Fibroblast of lung (primary cell): ENCODE results near the gene PIK3AP1. TPM values are rescaled to one million over a fixed set of nuclear protein-coding genes. Genes with fewer than 3 reads are reported as not detected.

Experiments used
- DNase-seq, 2 donors: peaks; one replicate each; pipeline versions ENCODE4 v3.0.0 to v3.0.0-alpha.2; 2010; ENCODE audit warnings: low read depth in 2 of 2
- H2AFZ ChIP-seq: 2 replicates; pipeline ENCODE4 v1.5.1; 2012; ENCODE audit warnings: low read length, control low read depth, inconsistent platforms
- H3K27ac ChIP-seq: 2 replicates; pipeline ENCODE4 v1.5.1; 2011; ENCODE audit warnings: low read length, control low read depth; ENCODE audit not compliant: insufficient read depth
- H3K27me3 ChIP-seq: 2 replicates; pipeline ENCODE4 v1.5.1; 2011; ENCODE audit warnings: mild to moderate bottlenecking, low read length; ENCODE audit not compliant: control insufficient read depth, insufficient read depth
- H3K36me3 ChIP-seq: 2 replicates; pipeline ENCODE4 v1.5.1; 2011; ENCODE audit warnings: low read length; ENCODE audit not compliant: control insufficient read depth, insufficient read depth
- H3K4me1 ChIP-seq: 2 replicates; pipeline ENCODE4 v1.5.1; 2011; ENCODE audit warnings: low read length; ENCODE audit not compliant: control insufficient read depth, insufficient read depth; ENCODE audit errors: extremely low read depth
- H3K4me2 ChIP-seq: 2 replicates; pipeline ENCODE4 v1.5.1; 2011; ENCODE audit warnings: low read length, control low read depth; ENCODE audit not compliant: insufficient read depth; ENCODE audit errors: extremely low read depth
- H3K4me3 ChIP-seq, 4 experiments: fragments of 200-600 bp in 1 of 4; sonication (generic) in 1 of 4; replicated peaks in 1 of 4; 2 replicates each; pipeline ENCODE4 v1.5.1; 2011 to 2016; ENCODE audit warnings: low read length in 4 of 4, low read depth in 3 of 4, mild to moderate bottlenecking in 3 of 4, control low read depth in 2 of 4, inconsistent platforms in 1 of 4, mixed read lengths in 1 of 4; ENCODE audit not compliant: insufficient read depth in 1 of 4; ENCODE audit errors: control extremely low read depth in 1 of 4
- H3K79me2 ChIP-seq: 2 replicates; pipeline ENCODE4 v1.5.1; 2012; ENCODE audit warnings: mild to moderate bottlenecking, low read length, inconsistent platforms; ENCODE audit not compliant: control insufficient read depth, insufficient read depth
- H3K9ac ChIP-seq: 2 replicates; pipeline ENCODE4 v1.5.1; 2011; ENCODE audit warnings: mild to moderate bottlenecking, low read length, control low read depth; ENCODE audit not compliant: insufficient read depth
- H3K9me3 ChIP-seq: 2 replicates; pipeline ENCODE4 v1.5.1; 2012; ENCODE audit warnings: low read depth, low read length; ENCODE audit not compliant: control insufficient read depth, insufficient read depth
- H4K20me1 ChIP-seq: 2 replicates; pipeline ENCODE4 v1.5.1; 2011; ENCODE audit warnings: low read length; ENCODE audit not compliant: control insufficient read depth, insufficient read depth; ENCODE audit errors: extremely low read depth
- CTCF ChIP-seq, 2 donors: IDR thresholded peaks in 1 of 2; conservative IDR thresholded peaks in 1 of 2; 1 replicate in 1 of 2; 2 replicates in 1 of 2; pipeline ENCODE4 v1.5.1; 2011 to 2012; ENCODE audit warnings: low read length in 2 of 2, control low read depth in 1 of 2, inconsistent platforms in 1 of 2, low read depth in 1 of 2, mild to moderate bottlenecking in 1 of 2
- EZH2 ChIP-seq: IDR thresholded peaks from 2 replicates; pipeline ENCODE4 v1.5.1; 2012; ENCODE audit warnings: low read length, control low read depth, mild to moderate bottlenecking; ENCODE audit errors: missing control alignments
- polyA plus RNA-seq, 2 donors: library from polyadenylated mRNA; depleted of rRNA in 1 of 2; stranded (reverse) in 1 of 2; unstranded in 1 of 2; fragments of >200 nt; gene quantifications; 2 replicates each; pipeline ENCODE4 v1.2.1, GENCODE V29; 2011 to 2012; ENCODE audit warnings: missing spikeins in 1 of 2
- total RNA-seq: library from RNA; depleted of rRNA; stranded (reverse); fragments of >200 nt; gene quantifications from 2 replicates; pipeline ENCODE4 v1.2.1, GENCODE V29; 2014

The PIK3AP1 gene
- total and polyA plus RNA-seq, 2 donors (not counting 1 experiment from before 2014, with no cell fraction given) = 0.17 to 0.24 TPM

DNA sequence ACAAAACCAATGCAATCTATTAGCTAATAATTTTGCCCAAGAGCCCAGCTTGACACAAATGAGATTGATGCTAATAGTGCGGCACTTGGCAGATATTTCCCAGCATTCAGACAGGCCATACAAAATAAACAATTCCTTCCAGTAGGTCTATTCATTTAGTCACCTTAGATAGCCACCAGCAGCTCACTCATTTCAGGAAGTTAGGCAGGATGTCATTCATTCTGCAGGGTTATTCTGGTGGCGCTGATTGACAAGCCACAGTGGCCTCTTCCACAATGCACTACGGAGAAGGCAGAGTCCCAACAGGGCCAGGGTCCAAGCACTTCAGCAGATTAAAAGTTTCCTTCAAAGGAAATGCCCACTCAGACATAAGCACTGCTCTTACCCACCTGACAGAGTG, 55.8 kb downstream of the PIK3AP1 start:
- H3K4me2 ChIP-seq = no peak overlapping the region
- H3K27ac ChIP-seq = no peak overlapping the region
- no peaks in the 10 kb centered on the region for H3K9me3 ChIP-seq
- peak in 1 of 2 donors; percentile 30 for DNase-seq
- no peaks in the 10 kb centered on the region for H4K20me1 ChIP-seq
- H3K9ac ChIP-seq = no peak overlapping the region
- no peaks in the 10 kb centered on the region for H3K27me3 ChIP-seq
- no peak for TF ChIP-seq EZH2
- TF ChIP-seq CTCF (conservative IDR thresholded peaks at IDR 0.05 in 1 of 2, IDR thresholded peaks at IDR 0.05 in 1 of 2; ENCODE audit: low read depth in 1 of 2, low read length in 2 of 2) = no peak
- no peaks in the 10 kb centered on the region for H3K36me3 ChIP-seq
- no peak overlapping the region for H2AFZ ChIP-seq
- peaks cover 3% of the 10 kb centered on the region for H3K4me1 ChIP-seq
- H3K79me2 ChIP-seq = no peaks in the 10 kb centered on the region
- no peak overlapping the region for H3K4me3 ChIP-seq

GRCh38 chr10:96663797-96664196, 56.5 kb downstream of the PIK3AP1 start:
- Histone ChIP-seq H3K36me3 (no peaks in the 10 kb centered on the region), H3K27me3 (no peaks in the 10 kb centered on the region), H3K4me3 (no peak overlapping the region), H3K79me2 (no peaks in the 10 kb centered on the region), H3K27ac (no peak overlapping the region), H3K4me1 (peaks cover 3% of the 10 kb centered on the region), H3K4me2 (no peak overlapping the region), H4K20me1 (no peaks in the 10 kb centered on the region), H3K9ac (no peak overlapping the region), H3K9me3 (no peaks in the 10 kb centered on the region), H2AFZ (no peak overlapping the region)
- DNase-seq = no peak
- no peak for TF ChIP-seq CTCF (conservative IDR thresholded peaks at IDR 0.05 in 1 of 2, IDR thresholded peaks at IDR 0.05 in 1 of 2; ENCODE audit: low read depth in 1 of 2, low read length in 2 of 2)
- no peak for TF ChIP-seq EZH2

GRCh38 chr10:96661632-96662031, 58.7 kb downstream of the PIK3AP1 start:
- Histone ChIP-seq H2AFZ (no peak overlapping the region), H3K9me3 (no peaks in the 10 kb centered on the region), H3K79me2 (no peaks in the 10 kb centered on the region), H3K4me1 (peaks cover 3% of the 10 kb centered on the region), H3K4me3 (no peak overlapping the region), H3K27me3 (no peaks in the 10 kb centered on the region), H3K4me2 (no peak overlapping the region), H4K20me1 (no peaks in the 10 kb centered on the region), H3K36me3 (no peaks in the 10 kb centered on the region), H3K27ac (no peak overlapping the region), H3K9ac (no peak overlapping the region)
- no peak for DNase-seq
- TF ChIP-seq EZH2 = no peak
- no peak for TF ChIP-seq CTCF (conservative IDR thresholded peaks at IDR 0.05 in 1 of 2, IDR thresholded peaks at IDR 0.05 in 1 of 2; ENCODE audit: low read depth in 1 of 2, low read length in 2 of 2)
